ENCODE results near the gene TMEM62. TPM values are rescaled to one million over a fixed set of nuclear protein-coding genes. Genes with fewer than 3 reads are reported as not detected.
"Not testable (repeated sequence)": the region's sequence is repeated elsewhere in the genome, so short reads cannot be mapped to it uniquely, and the experiment has no call there.

The TMEM62 gene
- polyA plus RNA-seq, 1 donor from 2014 or later, result 8.7 TPM

GRCh38 chr15:43194795-43195194 is 61.4 kb downstream of the TMEM62 start:
- H3K36me3 ChIP-seq (ENCODE audit: insufficient read depth, low read length), result no peaks in the 10 kb centered on the region

DNA sequence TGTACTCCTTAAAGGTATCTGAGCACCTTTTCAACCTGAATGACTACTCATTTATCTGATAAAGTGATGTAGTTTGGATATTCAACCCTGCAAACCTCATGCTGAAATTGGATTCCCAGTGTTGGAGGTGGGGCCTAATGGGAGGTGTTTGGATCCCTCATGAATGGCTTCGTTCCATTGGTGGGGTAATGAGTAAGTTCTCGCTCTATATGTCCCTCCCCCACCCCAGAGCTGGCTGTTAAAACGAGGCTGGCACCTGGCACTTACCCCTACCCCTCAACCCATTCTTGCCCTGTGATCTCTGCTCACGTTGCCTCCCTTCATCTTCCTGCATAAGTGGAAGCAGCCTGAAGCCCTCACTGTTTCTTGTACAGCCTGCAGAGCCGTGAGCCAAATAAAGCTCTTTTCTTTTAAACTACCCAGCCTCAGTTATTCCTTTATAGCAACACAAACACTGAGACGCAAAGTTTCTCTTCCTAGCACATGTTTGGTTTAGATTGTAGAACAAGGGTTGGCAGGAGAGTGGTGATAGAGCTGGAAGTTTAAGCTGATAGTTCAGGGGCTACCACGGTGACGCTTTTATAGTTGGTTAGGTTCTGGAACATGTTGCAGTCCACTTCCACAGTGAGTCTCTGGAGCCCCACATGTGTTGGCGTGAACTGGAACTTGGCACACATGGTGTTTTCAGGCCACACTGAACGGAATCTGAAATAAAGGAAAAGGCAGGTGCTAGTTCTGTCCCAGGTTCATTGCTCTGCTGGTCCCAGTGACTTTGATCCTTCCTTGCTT is 63.6 kb downstream of the TMEM62 start:
- TF ChIP-seq SMC3 (conservative IDR thresholded peaks at IDR 0.05; ENCODE audit: poor library complexity) (no peak), MXI1 (conservative IDR thresholded peaks at IDR 0.05; ENCODE audit: poor library complexity, severe bottlenecking) (no peak), TAF1 (IDR thresholded peaks at IDR 0.05; ENCODE audit: low read depth) (no peak)
- no peaks in the 10 kb centered on the region for H3K9me2 ChIP-seq (ENCODE audit: insufficient read depth, low read length)
- H3K36me3 ChIP-seq (ENCODE audit: insufficient read depth, low read length), result no peaks in the 10 kb centered on the region

More at GRCh38 chr15:43194795-43195194, 61.4 kb downstream of the TMEM62 start:
- H3K9me2 ChIP-seq (ENCODE audit: insufficient read depth, low read length), result no peaks in the 10 kb centered on the region
- H3K9me3 ChIP-seq (ENCODE audit: low read length), result no peaks in the 10 kb centered on the region
- H3K27ac ChIP-seq (ENCODE audit: low read length), result no peak overlapping the region
- no peak for TF ChIP-seq RAD21 (conservative IDR thresholded peaks at IDR 0.05)
- TF ChIP-seq EP300 (conservative IDR thresholded peaks at IDR 0.05; ENCODE audit: poor library complexity, severe bottlenecking), result no peak
- TF ChIP-seq, protein P1, sequence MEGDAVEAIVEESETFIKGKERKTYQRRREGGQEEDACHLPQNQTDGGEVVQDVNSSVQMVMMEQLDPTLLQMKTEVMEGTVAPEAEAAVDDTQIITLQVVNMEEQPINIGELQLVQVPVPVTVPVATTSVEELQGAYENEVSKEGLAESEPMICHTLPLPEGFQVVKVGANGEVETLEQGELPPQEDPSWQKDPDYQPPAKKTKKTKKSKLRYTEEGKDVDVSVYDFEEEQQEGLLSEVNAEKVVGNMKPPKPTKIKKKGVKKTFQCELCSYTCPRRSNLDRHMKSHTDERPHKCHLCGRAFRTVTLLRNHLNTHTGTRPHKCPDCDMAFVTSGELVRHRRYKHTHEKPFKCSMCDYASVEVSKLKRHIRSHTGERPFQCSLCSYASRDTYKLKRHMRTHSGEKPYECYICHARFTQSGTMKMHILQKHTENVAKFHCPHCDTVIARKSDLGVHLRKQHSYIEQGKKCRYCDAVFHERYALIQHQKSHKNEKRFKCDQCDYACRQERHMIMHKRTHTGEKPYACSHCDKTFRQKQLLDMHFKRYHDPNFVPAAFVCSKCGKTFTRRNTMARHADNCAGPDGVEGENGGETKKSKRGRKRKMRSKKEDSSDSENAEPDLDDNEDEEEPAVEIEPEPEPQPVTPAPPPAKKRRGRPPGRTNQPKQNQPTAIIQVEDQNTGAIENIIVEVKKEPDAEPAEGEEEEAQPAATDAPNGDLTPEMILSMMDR (IDR thresholded peaks at IDR 0.05; ENCODE audit: poor library complexity, severe bottlenecking), result no peak
- TF ChIP-seq EZH2 (IDR thresholded peaks at IDR 0.05; ENCODE audit: borderline replicate concordance, insufficient read depth, low read length, poor library complexity, severe bottlenecking), result no peak
- no peak for TF ChIP-seq POLR2AphosphoS5 (IDR thresholded peaks at IDR 0.05)
- TF ChIP-seq SMC3 (conservative IDR thresholded peaks at IDR 0.05; ENCODE audit: poor library complexity), result no peak
- no peak for TF ChIP-seq TAF1 (IDR thresholded peaks at IDR 0.05; ENCODE audit: low read depth)
- no peak for TF ChIP-seq MXI1 (conservative IDR thresholded peaks at IDR 0.05; ENCODE audit: poor library complexity, severe bottlenecking)
- TF ChIP-seq, protein P2, sequence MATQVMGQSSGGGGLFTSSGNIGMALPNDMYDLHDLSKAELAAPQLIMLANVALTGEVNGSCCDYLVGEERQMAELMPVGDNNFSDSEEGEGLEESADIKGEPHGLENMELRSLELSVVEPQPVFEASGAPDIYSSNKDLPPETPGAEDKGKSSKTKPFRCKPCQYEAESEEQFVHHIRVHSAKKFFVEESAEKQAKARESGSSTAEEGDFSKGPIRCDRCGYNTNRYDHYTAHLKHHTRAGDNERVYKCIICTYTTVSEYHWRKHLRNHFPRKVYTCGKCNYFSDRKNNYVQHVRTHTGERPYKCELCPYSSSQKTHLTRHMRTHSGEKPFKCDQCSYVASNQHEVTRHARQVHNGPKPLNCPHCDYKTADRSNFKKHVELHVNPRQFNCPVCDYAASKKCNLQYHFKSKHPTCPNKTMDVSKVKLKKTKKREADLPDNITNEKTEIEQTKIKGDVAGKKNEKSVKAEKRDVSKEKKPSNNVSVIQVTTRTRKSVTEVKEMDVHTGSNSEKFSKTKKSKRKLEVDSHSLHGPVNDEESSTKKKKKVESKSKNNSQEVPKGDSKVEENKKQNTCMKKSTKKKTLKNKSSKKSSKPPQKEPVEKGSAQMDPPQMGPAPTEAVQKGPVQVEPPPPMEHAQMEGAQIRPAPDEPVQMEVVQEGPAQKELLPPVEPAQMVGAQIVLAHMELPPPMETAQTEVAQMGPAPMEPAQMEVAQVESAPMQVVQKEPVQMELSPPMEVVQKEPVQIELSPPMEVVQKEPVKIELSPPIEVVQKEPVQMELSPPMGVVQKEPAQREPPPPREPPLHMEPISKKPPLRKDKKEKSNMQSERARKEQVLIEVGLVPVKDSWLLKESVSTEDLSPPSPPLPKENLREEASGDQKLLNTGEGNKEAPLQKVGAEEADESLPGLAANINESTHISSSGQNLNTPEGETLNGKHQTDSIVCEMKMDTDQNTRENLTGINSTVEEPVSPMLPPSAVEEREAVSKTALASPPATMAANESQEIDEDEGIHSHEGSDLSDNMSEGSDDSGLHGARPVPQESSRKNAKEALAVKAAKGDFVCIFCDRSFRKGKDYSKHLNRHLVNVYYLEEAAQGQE (IDR thresholded peaks at IDR 0.05; ENCODE audit: borderline replicate concordance), result no peak
- no peaks in the 10 kb centered on the region for H3K79me2 ChIP-seq (replicated peaks; ENCODE audit: insufficient read depth, low read length)
- no peaks in the 10 kb centered on the region for H4K20me1 ChIP-seq (ENCODE audit: insufficient read depth)
- H3F3A ChIP-seq (ENCODE audit: insufficient read depth, low read length, poor library complexity, severe bottlenecking), result no peaks in the 10 kb centered on the region
- no peaks in the 10 kb centered on the region for H3K27me3 ChIP-seq (ENCODE audit: insufficient read depth, low read depth, low read length)
- no peak overlapping the region for H2AFZ ChIP-seq (ENCODE audit: low read depth, low read length)
- no peak overlapping the region for H3K4me3 ChIP-seq (ENCODE audit: low read length)
- H3K9ac ChIP-seq (ENCODE audit: low read length), result no peak overlapping the region
- no peak overlapping the region for H3K4me2 ChIP-seq (ENCODE audit: low read length)

DNA sequence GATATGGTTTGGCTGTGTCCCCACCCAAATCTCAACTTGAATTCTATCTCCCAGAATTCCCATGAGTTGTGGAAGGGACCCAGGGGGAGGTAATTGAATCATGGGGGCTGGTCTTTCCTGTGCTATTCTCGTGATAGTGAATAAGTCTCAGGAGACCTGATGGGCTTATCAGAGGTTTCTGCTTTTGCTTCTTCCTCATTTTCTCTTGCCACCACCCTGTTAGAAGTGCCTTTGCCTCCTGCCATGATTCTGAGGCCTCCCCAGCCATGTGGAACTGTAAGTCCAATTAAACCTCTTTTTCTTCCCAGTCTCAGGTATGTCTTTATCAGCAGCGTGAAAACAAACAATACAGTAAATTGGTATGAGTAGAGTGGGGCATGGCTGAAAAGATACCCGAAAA is 64.4 kb downstream of the TMEM62 start:
- not testable (repeated sequence) for H3K79me2 ChIP-seq (replicated peaks; ENCODE audit: insufficient read depth, low read length); H3K9ac ChIP-seq (ENCODE audit: low read length); H3F3A ChIP-seq (ENCODE audit: insufficient read depth, low read length, poor library complexity, severe bottlenecking); H3K4me2 ChIP-seq (ENCODE audit: low read length); H3K4me3 ChIP-seq (ENCODE audit: low read length); H2AFZ ChIP-seq (ENCODE audit: low read depth, low read length); H3K27me3 ChIP-seq (ENCODE audit: insufficient read depth, low read depth, low read length); H3K9me2 ChIP-seq (ENCODE audit: insufficient read depth, low read length); H3K27ac ChIP-seq (ENCODE audit: low read length); H3K36me3 ChIP-seq (ENCODE audit: insufficient read depth, low read length); H3K9me3 ChIP-seq (ENCODE audit: low read length); H4K20me1 ChIP-seq (ENCODE audit: insufficient read depth)

More for the DNA sequence above, 63.6 kb downstream of the TMEM62 start:
- Histone ChIP-seq H3K9ac (ENCODE audit: low read length) (no peak overlapping the region), H3K4me3 (ENCODE audit: low read length) (no peak overlapping the region), H3K79me2 (replicated peaks; ENCODE audit: insufficient read depth, low read length) (no peaks in the 10 kb centered on the region), H3K27ac (ENCODE audit: low read length) (no peak overlapping the region), H3K9me3 (ENCODE audit: low read length) (no peaks in the 10 kb centered on the region), H3F3A (ENCODE audit: insufficient read depth, low read length, poor library complexity, severe bottlenecking) (no peaks in the 10 kb centered on the region), H3K27me3 (ENCODE audit: insufficient read depth, low read depth, low read length) (no peaks in the 10 kb centered on the region), H4K20me1 (ENCODE audit: insufficient read depth) (no peaks in the 10 kb centered on the region), H3K4me2 (ENCODE audit: low read length) (no peak overlapping the region), H2AFZ (ENCODE audit: low read depth, low read length) (no peak overlapping the region)

- not testable (repeated sequence) for H2AFZ ChIP-seq (ENCODE audit: low read depth, low read length); H3K27me3 ChIP-seq (ENCODE audit: insufficient read depth, low read depth, low read length); H3K36me3 ChIP-seq (ENCODE audit: insufficient read depth, low read length); H3F3A ChIP-seq (ENCODE audit: insufficient read depth, low read length, poor library complexity, severe bottlenecking); H4K20me1 ChIP-seq (ENCODE audit: insufficient read depth); H3K9me3 ChIP-seq (ENCODE audit: low read length); H3K9ac ChIP-seq (ENCODE audit: low read length); H3K9me2 ChIP-seq (ENCODE audit: insufficient read depth, low read length); H3K27ac ChIP-seq (ENCODE audit: low read length); H3K4me3 ChIP-seq (ENCODE audit: low read length); H3K4me2 ChIP-seq (ENCODE audit: low read length); H3K79me2 ChIP-seq (replicated peaks; ENCODE audit: insufficient read depth, low read length)
These were observed 65.2 kb downstream of the TMEM62 start for GRCh38 chr15:43198556-43198955.
